SU-DHL-6 (cell line): Measurements from ENCODE around the gene PAM16.

Experiments
- CTCF ChIP-seq: fragments of 200-600 bp; sonication (generic); IDR thresholded peaks from one replicate; pipeline ENCODE4 v1.5.1; 2017; ENCODE audit warnings: antibody characterized with exemption, mild to moderate bottlenecking, low read length, moderate library complexity; ENCODE audit not compliant: insufficient read depth, poor library complexity, severe bottlenecking
- EZH2phosphoT487 ChIP-seq: fragments of 200-600 bp; sonication (generic), shearing (Covaris generic); conservative IDR thresholded peaks from 2 replicates; pipeline ENCODE4 v1.6.1; 2018; ENCODE audit warnings: mild to moderate bottlenecking, antibody characterized with exemption, low read length, moderate library complexity, mixed read lengths

- TF ChIP-seq CTCF (no peak), EZH2phosphoT487 (no peak)
These were observed 59.4 kb downstream of the PAM16 start for GRCh38 chr16:4291699-4292098.
